Measurements from ENCODE around the gene PIF1. TPM values are rescaled to one million over a fixed set of nuclear protein-coding genes. Genes with fewer than 3 reads are reported as not detected.
"Not testable (repeated sequence)": the region's sequence is repeated elsewhere in the genome, so short reads cannot be mapped to it uniquely, and the experiment has no call there.

The PIF1 gene
- polyA plus RNA-seq, 1 donor from 2014 or later: 2.4 TPM

GRCh38 chr15:64842096-64842939, 16.9 kb upstream of the PIF1 start:
- Mint-ChIP-seq H3K9me3 (no peaks in the 10 kb centered on the region), H3K27ac (peak overlapping the region; percentile 49 to 98 (median 94)), H3K4me3 (peak overlapping the region; percentile 76 to 99 (median 96)), H3K36me3 (no peaks in the 10 kb centered on the region), H3K27me3 (no peaks in the 10 kb centered on the region), H3K4me1 (peaks cover 47 to 52% (median 49%) of the 10 kb centered on the region in 3 donors)

- H3K4me3 Mint-ChIP-seq: peak within 1 kb of the TSS; percentile 76 to 99 (median 96)
- no peaks in the 10 kb centered on the region for H3K36me3 Mint-ChIP-seq
- H3K27ac Mint-ChIP-seq: peak within 1 kb of the TSS; percentile 49 to 98 (median 94)
- peaks cover 41 to 46% (median 43%) of the 10 kb centered on the region in 3 donors for H3K4me1 Mint-ChIP-seq
- no peaks in the 10 kb centered on the region for H3K9me3 Mint-ChIP-seq
- no peaks in the 10 kb centered on the region for H3K27me3 Mint-ChIP-seq
These were observed 16.1 kb upstream of the PIF1 start, which contains the start of gene PLEKHO2 for GRCh38 chr15:64841344-64842095. TSS of gene PLEKHO2 (plus strand) at chr15:64841915. CDS start at chr15:64842017, 102 bp downstream.

DNA sequence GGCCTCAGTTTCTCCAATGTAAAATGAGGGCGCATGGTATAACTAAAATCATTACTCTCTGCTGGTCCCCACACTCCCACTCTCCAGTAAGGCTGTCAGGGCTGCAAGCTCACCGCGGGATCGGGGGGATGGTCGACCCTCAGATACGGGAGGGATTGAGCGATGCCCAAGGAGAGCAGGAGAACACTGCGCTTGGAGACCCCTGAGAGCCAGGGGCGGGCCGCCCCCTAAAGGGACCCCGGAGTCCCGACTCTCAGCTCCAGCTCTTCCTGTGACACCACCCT, 15.6 kb upstream of the PIF1 start:
- Mint-ChIP-seq H3K9me3 (no peaks in the 10 kb centered on the region), H3K4me3 (peak overlapping the region; percentile 76 to 97 (median 84)), H3K4me1 (peaks cover 42 to 47% (median 43%) of the 10 kb centered on the region in 3 donors), H3K36me3 (no peaks in the 10 kb centered on the region), H3K27ac (peak overlapping the region; percentile 47 to 81 (median 67)), H3K27me3 (no peaks in the 10 kb centered on the region)

GRCh38 chr15:64837502-64837901, 12.1 kb upstream of the PIF1 start:
- H3K4me1 Mint-ChIP-seq: peaks cover 23 to 25% (median 25%) of the 10 kb centered on the region in 3 donors

GRCh38 chr15:64836023-64836536, 10.6 kb upstream of the PIF1 start:
- H3K9me3 Mint-ChIP-seq: no peaks in the 10 kb centered on the region
- peak overlapping the region; percentile 37 to 76 (median 69) for H3K27ac Mint-ChIP-seq
- no peaks in the 10 kb centered on the region for H3K27me3 Mint-ChIP-seq
- H3K36me3 Mint-ChIP-seq: peaks cover 2% of the 10 kb centered on the region
- H3K4me1 Mint-ChIP-seq: peaks cover 23 to 25% (median 25%) of the 10 kb centered on the region in 3 donors
- peak overlapping the region; percentile 10 to 73 (median 62) for H3K4me3 Mint-ChIP-seq

More at GRCh38 chr15:64837502-64837901, 12.1 kb upstream of the PIF1 start:
- H3K36me3 Mint-ChIP-seq: peaks cover 2% of the 10 kb centered on the region
- no peak overlapping the region for H3K27ac Mint-ChIP-seq
- H3K9me3 Mint-ChIP-seq: no peaks in the 10 kb centered on the region
- H3K27me3 Mint-ChIP-seq: no peaks in the 10 kb centered on the region
- H3K4me3 Mint-ChIP-seq: peak overlapping the region in 1 of 4 donors; percentile 24

DNA sequence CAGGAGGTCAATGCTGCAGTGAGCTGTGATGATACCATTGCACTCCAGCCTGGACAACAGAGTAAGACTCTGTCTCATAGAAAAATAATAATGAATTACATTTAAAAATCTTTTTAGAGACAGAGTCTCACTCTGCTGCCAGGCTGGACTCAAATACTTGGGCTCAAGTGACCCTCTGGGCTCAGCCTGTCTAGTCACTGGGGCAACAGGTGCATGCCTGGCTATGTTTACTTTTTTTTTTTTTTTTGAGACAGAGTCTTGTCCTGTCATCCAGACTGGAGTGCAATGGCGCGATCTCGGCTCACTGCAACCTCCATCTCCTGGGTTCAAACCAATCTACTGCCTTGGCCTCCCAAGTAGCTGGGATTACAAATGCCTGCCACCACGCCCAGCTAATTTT, 8.2 kb upstream of the PIF1 start:
- H3K36me3 Mint-ChIP-seq: peaks cover 2% of the 10 kb centered on the region

GRCh38 chr15:64828985-64829384, 3.5 kb upstream of the PIF1 start:
- H3K27me3 Mint-ChIP-seq: peaks cover 7% of the 10 kb centered on the region
- H3K4me1 Mint-ChIP-seq: peaks cover 4 to 16% (median 12%) of the 10 kb centered on the region in 3 donors
- no peak overlapping the region for H3K27ac Mint-ChIP-seq
- H3K4me3 Mint-ChIP-seq: no peak overlapping the region
- H3K9me3 Mint-ChIP-seq: no peaks in the 10 kb centered on the region
- H3K36me3 Mint-ChIP-seq: no peaks in the 10 kb centered on the region

More for the DNA sequence above, 8.2 kb upstream of the PIF1 start:
- Mint-ChIP-seq H3K27me3 (no peaks in the 10 kb centered on the region), H3K9me3 (no peaks in the 10 kb centered on the region), H3K27ac (no peak overlapping the region), H3K4me1 (peaks cover 16 to 21% (median 17%) of the 10 kb centered on the region in 3 donors), H3K4me3 (no peak overlapping the region)

DNA sequence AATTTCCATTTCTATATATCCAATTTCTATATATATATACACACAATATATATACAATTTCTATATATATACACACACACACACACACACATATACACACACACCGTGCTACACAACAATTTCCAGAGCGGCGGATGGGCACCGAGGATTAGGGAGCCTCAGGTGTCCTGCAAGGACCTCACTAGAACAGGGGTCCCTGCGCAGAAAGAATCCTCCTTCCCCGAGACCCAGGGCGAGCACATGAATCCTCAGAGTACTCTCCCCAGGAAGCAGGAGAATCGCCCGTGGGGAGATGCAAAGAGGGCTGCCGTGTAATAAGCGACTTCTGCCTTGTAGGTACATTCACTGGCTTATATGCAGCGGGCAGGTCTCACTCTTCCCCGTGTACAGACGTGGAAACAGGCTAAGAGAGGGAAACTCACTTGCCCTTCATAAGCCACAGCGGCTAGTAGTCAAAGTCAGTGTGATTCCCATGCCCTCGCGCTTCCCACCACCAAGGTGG, 467 bp downstream of the PIF1 start:
- Mint-ChIP-seq H3K27me3 (peaks cover 7% of the 10 kb centered on the region), H3K4me1 (peaks cover 15 to 21% (median 21%) of the 10 kb centered on the region in 3 donors), H3K9me3 (no peaks in the 10 kb centered on the region), H3K27ac (peak overlapping the region in 2 of 3 donors; percentile 50 to 55), H3K36me3 (no peaks in the 10 kb centered on the region), H3K4me3 (peak overlapping the region; percentile 83 to 93 (median 85))

DNA sequence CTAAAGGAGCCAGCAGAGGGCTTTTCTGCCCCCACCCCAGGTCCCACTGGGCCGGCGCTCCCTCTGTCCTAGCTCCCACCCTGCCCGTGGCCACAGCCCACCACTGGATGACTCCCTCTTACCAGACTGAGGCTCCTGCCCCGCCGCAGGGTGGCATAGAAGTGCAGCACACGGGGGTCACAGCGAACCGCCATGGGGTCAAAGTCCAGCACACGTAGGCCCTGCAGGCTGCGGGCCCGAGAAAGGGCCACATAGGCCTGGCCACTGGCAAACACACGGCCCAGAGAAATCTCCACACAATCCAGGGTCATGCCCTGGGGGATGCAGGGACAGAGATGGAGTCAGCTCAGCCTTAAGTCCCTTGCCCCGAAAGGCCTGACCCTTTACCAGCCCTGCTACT, 9.0 kb downstream of the PIF1 start:
- Mint-ChIP-seq H3K27me3 (no peaks in the 10 kb centered on the region), H3K27ac (no peak overlapping the region), H3K9me3 (no peaks in the 10 kb centered on the region)

GRCh38 chr15:64814965-64815364, 10.5 kb downstream of the PIF1 start:
- not testable (repeated sequence) for H3K9me3 Mint-ChIP-seq, H3K27ac Mint-ChIP-seq

More for the DNA sequence above, 9.0 kb downstream of the PIF1 start:
- no peak overlapping the region for H3K4me3 Mint-ChIP-seq
- peaks cover 3 to 5% (median 3%) of the 10 kb centered on the region in 3 donors for H3K4me1 Mint-ChIP-seq
- peaks cover 2% of the 10 kb centered on the region for H3K36me3 Mint-ChIP-seq

GRCh38 chr15:64814283-64814682, 11.2 kb downstream of the PIF1 start:
- not testable (repeated sequence) for H3K27ac Mint-ChIP-seq

More at GRCh38 chr15:64814965-64815364, 10.5 kb downstream of the PIF1 start:
- not testable (repeated sequence) for H3K36me3 Mint-ChIP-seq, H3K27me3 Mint-ChIP-seq, H3K4me1 Mint-ChIP-seq, H3K4me3 Mint-ChIP-seq

DNA sequence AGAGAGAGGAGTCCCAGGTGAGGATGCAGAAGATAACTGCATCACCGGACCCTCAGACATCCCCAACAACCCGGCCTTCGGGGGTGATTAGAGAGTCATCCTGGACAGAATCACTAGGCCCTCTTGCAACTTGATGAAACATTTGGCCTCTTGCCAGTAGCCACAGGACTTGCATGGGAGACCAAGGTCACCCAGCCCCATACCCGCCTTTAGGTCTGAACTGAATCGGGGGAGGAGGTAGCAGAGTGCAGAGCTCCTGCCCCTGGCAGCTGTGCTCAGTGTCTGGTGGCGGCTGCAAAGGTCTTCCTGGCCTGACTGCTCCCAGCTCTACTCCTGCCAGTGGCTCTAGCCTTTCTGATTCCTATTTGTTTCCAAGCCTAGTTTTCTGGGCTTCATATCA, 12.4 kb downstream of the PIF1 start:
- H3K4me3 Mint-ChIP-seq: no peak overlapping the region
- H3K4me1 Mint-ChIP-seq: peaks cover 4 to 10% (median 6%) of the 10 kb centered on the region in 3 donors
- H3K27ac Mint-ChIP-seq: no peak overlapping the region

More at GRCh38 chr15:64814283-64814682, 11.2 kb downstream of the PIF1 start:
- not testable (repeated sequence) for H3K4me3 Mint-ChIP-seq, H3K4me1 Mint-ChIP-seq, H3K9me3 Mint-ChIP-seq, H3K27me3 Mint-ChIP-seq, H3K36me3 Mint-ChIP-seq

GRCh38 chr15:64810497-64811326, 14.7 kb downstream of the PIF1 start:
- Mint-ChIP-seq H3K4me3 (peak overlapping the region in 1 of 4 donors; percentile 58), H3K9me3 (no peaks in the 10 kb centered on the region), H3K36me3 (peaks cover 2% of the 10 kb centered on the region), H3K4me1 (peaks cover 4 to 10% (median 6%) of the 10 kb centered on the region in 3 donors), H3K27me3 (peaks cover 1% of the 10 kb centered on the region), H3K27ac (peak overlapping the region in 1 of 3 donors; percentile 58)

More for the DNA sequence above, 12.4 kb downstream of the PIF1 start:
- peaks cover 2% of the 10 kb centered on the region for H3K36me3 Mint-ChIP-seq
- no peaks in the 10 kb centered on the region for H3K9me3 Mint-ChIP-seq
- H3K27me3 Mint-ChIP-seq: peaks cover 1% of the 10 kb centered on the region
